Measurements from ENCODE around the gene EPN1.
"Not testable (repeated sequence)": the region's sequence is repeated elsewhere in the genome, so short reads cannot be mapped to it uniquely, and the experiment has no call there.

DNA sequence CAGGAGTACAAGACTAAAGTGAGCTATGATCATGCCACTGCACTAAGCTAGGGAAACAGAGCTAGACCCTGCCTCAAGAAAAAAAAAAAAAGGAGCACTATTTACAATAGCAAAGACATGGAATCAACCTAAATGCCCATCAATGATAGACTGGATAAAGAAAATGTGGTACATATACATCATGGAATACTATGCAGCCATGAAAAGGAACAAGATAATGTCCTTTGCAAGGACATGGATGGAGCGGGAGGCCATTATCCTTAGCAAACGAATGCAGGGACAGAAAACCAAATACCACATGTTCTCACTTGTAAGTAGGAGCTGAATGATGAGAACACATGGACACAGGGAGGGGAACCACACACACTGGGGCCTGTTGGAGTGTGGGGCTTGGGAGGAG, 55.4 kb downstream of the EPN1 start:
- TF ChIP-seq, protein P1, sequence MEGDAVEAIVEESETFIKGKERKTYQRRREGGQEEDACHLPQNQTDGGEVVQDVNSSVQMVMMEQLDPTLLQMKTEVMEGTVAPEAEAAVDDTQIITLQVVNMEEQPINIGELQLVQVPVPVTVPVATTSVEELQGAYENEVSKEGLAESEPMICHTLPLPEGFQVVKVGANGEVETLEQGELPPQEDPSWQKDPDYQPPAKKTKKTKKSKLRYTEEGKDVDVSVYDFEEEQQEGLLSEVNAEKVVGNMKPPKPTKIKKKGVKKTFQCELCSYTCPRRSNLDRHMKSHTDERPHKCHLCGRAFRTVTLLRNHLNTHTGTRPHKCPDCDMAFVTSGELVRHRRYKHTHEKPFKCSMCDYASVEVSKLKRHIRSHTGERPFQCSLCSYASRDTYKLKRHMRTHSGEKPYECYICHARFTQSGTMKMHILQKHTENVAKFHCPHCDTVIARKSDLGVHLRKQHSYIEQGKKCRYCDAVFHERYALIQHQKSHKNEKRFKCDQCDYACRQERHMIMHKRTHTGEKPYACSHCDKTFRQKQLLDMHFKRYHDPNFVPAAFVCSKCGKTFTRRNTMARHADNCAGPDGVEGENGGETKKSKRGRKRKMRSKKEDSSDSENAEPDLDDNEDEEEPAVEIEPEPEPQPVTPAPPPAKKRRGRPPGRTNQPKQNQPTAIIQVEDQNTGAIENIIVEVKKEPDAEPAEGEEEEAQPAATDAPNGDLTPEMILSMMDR (IDR thresholded peaks at IDR 0.05; ENCODE audit: low read depth, low read length, missing input control): not testable (repeated sequence)
- TF ChIP-seq, protein P2, sequence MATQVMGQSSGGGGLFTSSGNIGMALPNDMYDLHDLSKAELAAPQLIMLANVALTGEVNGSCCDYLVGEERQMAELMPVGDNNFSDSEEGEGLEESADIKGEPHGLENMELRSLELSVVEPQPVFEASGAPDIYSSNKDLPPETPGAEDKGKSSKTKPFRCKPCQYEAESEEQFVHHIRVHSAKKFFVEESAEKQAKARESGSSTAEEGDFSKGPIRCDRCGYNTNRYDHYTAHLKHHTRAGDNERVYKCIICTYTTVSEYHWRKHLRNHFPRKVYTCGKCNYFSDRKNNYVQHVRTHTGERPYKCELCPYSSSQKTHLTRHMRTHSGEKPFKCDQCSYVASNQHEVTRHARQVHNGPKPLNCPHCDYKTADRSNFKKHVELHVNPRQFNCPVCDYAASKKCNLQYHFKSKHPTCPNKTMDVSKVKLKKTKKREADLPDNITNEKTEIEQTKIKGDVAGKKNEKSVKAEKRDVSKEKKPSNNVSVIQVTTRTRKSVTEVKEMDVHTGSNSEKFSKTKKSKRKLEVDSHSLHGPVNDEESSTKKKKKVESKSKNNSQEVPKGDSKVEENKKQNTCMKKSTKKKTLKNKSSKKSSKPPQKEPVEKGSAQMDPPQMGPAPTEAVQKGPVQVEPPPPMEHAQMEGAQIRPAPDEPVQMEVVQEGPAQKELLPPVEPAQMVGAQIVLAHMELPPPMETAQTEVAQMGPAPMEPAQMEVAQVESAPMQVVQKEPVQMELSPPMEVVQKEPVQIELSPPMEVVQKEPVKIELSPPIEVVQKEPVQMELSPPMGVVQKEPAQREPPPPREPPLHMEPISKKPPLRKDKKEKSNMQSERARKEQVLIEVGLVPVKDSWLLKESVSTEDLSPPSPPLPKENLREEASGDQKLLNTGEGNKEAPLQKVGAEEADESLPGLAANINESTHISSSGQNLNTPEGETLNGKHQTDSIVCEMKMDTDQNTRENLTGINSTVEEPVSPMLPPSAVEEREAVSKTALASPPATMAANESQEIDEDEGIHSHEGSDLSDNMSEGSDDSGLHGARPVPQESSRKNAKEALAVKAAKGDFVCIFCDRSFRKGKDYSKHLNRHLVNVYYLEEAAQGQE (IDR thresholded peaks at IDR 0.05): not testable (repeated sequence)
- not testable (repeated sequence) for TF ChIP-seq EGR1 (IDR thresholded peaks at IDR 0.05; ENCODE audit: low read depth in 2 of 2); TAF1 (conservative IDR thresholded peaks at IDR 0.05); RXRA (IDR thresholded peaks at IDR 0.05); RAD21 (IDR thresholded peaks at IDR 0.05); YY1 (IDR thresholded peaks at IDR 0.05); JUND (IDR thresholded peaks at IDR 0.05); GABPA (IDR thresholded peaks at IDR 0.05 in 1 of 2, conservative IDR thresholded peaks at IDR 0.05 in 1 of 2); FOXA1 (IDR thresholded peaks at IDR 0.05)
- TF ChIP-seq, protein P3, sequence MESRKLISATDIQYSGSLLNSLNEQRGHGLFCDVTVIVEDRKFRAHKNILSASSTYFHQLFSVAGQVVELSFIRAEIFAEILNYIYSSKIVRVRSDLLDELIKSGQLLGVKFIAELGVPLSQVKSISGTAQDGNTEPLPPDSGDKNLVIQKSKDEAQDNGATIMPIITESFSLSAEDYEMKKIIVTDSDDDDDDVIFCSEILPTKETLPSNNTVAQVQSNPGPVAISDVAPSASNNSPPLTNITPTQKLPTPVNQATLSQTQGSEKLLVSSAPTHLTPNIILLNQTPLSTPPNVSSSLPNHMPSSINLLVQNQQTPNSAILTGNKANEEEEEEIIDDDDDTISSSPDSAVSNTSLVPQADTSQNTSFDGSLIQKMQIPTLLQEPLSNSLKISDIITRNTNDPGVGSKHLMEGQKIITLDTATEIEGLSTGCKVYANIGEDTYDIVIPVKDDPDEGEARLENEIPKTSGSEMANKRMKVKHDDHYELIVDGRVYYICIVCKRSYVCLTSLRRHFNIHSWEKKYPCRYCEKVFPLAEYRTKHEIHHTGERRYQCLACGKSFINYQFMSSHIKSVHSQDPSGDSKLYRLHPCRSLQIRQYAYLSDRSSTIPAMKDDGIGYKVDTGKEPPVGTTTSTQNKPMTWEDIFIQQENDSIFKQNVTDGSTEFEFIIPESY (IDR thresholded peaks at IDR 0.05): not testable (repeated sequence)
- TF ChIP-seq, protein P4, sequence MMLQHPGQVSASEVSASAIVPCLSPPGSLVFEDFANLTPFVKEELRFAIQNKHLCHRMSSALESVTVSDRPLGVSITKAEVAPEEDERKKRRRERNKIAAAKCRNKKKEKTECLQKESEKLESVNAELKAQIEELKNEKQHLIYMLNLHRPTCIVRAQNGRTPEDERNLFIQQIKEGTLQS (IDR thresholded peaks at IDR 0.05): not testable (repeated sequence)
- TF ChIP-seq, protein P5, sequence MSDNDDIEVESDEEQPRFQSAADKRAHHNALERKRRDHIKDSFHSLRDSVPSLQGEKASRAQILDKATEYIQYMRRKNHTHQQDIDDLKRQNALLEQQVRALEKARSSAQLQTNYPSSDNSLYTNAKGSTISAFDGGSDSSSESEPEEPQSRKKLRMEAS (IDR thresholded peaks at IDR 0.05): not testable (repeated sequence)

Measured in liver (tissue), 3 donors.